Fibroblast of skin of scalp (primary cell): ENCODE results near the gene PCDHB14.
"Not testable (repeated sequence)": the region's sequence is repeated elsewhere in the genome, so short reads cannot be mapped to it uniquely, and the experiment has no call there.

ENCODE experiments used
- DNase-seq: peaks from one replicate; pipeline ENCODE4 v3.0.0-alpha.2; 2013

Gene PCDHB14

DNA sequence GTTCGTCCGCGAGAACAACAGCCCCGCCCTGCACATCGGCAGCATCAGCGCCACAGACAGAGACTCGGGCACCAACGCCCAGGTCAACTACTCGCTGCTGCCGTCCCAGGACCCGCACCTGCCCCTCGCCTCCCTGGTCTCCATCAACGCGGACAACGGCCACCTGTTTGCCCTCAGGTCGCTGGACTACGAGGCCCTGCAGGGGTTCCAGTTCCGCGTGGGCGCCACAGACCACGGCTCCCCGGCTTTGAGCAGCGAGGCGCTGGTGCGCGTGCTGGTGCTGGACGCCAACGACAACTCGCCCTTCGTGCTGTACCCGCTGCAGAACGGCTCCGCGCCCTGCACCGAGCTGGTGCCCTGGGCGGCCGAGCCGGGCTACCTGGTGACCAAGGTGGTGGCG, 12.9 kb upstream of the PCDHB14 start:
- DNase-seq = not testable (repeated sequence)

DNA sequence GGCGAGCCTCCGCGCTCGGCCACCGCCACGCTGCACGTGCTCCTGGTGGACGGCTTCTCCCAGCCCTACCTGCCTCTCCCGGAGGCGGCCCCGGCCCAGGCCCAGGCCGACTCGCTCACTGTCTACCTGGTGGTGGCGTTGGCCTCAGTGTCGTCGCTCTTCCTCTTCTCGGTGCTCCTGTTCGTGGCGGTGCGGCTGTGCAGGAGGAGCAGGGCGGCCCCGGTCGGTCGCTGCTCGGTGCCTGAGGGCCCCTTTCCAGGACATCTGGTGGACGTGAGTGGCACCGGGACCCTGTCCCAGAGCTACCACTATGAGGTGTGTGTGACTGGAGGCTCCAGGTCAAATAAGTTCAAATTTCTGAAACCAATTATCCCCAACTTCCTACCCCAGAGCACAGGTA, 12.3 kb upstream of the PCDHB14 start:
- DNase-seq = not testable (repeated sequence)

DNA sequence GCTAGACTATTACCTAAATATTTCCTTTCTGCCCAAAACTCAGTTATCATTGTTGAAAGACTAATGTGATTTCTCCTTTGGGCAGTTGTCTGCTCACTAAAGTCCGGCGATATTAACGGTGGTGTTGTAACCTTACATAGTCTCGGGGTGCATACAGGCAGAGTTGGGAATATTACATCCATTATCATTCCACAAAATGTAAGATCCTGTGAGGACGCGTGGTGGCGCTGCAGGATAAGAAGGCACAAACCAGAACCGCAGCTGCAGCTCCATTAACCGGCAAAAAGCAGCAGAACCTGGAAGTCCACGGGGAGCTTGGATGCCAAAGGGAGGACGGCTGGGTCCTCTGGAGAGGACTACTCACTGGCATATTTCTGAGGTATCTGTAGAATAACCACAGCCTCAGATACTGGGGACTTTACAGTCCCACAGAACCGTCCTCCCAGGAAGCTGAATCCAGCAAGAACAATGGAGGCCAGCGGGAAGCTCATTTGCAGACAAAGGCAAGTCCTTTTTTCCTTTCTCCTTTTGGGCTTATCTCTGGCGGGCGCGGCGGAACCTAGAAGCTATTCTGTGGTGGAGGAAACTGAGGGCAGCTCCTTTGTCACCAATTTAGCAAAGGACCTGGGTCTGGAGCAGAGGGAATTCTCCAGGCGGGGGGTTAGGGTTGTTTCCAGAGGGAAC, 9.3 kb upstream of the PCDHB14 start, which contains the start of gene PCDHB13:
Gene PCDHB13, plus strand, starts transcription at position 264 of the 684 bp plus-strand sequence. Its CDS starts 205 bp downstream, at position 469.
- DNase-seq = peak; percentile 20

DNA sequence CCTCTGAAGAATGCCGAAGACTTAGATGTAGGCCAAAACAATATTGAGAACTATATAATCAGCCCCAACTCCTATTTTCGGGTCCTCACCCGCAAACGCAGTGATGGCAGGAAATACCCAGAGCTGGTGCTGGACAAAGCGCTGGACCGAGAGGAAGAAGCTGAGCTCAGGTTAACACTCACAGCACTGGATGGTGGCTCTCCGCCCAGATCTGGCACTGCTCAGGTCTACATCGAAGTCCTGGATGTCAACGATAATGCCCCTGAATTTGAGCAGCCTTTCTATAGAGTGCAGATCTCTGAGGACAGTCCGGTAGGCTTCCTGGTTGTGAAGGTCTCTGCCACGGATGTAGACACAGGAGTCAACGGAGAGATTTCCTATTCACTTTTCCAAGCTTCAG, 8.6 kb upstream of the PCDHB14 start:
- DNase-seq = not testable (repeated sequence)

DNA sequence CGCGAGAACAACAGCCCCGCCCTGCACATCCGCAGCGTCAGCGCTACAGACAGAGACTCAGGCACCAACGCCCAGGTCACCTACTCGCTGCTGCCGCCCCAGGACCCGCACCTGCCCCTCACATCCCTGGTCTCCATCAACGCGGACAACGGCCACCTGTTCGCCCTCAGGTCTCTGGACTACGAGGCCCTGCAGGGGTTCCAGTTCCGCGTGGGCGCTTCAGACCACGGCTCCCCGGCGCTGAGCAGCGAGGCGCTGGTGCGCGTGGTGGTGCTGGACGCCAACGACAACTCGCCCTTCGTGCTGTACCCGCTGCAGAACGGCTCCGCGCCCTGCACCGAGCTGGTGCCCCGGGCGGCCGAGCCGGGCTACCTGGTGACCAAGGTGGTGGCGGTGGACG, 7.6 kb upstream of the PCDHB14 start:
- DNase-seq = not testable (repeated sequence)

DNA sequence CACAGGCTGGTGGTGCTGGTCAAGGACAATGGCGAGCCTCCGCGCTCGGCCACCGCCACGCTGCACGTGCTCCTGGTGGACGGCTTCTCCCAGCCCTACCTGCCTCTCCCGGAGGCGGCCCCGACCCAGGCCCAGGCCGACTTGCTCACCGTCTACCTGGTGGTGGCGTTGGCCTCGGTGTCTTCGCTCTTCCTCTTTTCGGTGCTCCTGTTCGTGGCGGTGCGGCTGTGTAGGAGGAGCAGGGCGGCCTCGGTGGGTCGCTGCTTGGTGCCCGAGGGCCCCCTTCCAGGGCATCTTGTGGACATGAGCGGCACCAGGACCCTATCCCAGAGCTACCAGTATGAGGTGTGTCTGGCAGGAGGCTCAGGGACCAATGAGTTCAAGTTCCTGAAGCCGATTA, 7.1 kb upstream of the PCDHB14 start:
- DNase-seq = not testable (repeated sequence)

DNA sequence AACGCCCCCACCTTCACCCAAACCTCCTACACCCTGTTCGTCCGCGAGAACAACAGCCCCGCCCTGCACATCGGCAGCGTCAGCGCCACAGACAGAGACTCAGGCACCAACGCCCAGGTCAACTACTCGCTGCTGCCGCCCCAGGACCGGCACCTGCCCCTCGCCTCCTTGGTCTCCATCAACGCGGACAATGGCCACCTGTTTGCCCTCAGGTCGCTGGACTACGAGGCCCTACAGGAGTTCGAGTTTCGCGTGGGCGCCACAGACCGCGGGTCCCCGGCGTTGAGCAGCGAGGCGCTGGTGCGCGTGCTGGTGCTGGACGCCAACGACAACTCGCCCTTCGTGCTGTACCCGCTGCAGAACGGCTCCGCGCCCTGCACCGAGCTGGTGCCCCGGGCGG, 1.7 kb downstream of the PCDHB14 start:
- DNase-seq = not testable (repeated sequence)

DNA sequence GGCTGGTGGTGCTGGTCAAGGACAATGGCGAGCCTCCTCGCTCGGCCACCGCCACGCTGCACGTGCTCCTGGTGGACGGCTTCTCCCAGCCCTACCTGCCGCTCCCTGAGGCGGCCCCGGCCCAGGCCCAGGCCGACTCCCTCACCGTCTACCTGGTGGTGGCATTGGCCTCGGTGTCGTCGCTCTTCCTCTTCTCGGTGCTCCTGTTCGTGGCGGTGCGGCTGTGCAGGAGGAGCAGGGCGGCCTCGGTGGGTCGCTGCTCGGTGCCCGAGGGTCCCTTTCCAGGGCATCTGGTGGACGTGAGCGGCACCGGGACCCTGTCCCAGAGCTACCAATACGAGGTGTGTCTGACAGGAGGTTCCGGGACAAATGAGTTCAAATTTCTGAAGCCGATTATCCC, 2.3 kb downstream of the PCDHB14 start:
- DNase-seq = not testable (repeated sequence)

DNA sequence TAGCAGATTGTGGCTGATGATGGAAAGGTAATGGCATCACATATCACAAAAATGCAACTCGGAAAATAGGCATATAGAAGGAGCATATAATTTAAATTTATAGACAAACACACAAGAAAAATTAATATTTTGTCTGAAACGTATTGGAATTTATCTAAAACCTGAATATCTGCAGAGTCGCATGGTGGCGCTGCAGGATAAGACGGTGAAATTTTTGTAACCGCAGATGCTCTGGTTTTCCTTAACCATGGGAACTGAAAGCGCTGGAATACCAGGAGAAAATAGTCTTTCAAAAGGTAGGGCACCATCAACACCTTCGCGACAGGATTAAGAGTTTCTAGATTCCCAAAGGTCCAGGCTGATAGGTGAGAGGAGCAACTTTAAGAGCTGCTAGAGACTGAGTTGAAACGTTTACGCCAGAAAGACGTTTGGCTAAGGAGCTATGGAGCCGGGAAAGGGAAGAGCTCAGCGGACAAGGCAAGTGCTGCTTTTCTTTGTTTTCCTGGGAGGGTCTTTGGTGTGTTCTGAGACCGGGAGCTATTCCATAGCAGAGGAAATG, 11.0 kb downstream of the PCDHB14 start:
- peak; percentile 7 for DNase-seq

DNA sequence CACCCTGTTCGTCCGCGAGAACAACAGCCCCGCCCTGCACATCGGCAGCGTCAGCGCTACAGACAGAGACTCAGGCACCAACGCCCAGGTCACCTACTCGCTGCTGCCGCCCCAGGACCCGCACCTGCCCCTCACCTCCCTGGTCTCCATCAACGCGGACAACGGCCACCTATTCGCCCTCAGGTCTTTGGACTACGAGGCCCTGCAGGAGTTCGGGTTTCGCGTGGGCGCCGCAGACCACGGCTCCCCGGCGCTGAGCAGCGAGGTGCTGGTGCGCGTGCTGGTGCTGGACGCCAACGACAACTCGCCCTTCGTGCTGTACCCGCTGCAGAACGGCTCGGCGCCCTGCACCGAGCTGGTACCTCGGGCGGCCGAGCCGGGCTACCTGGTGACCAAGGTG, 12.8 kb downstream of the PCDHB14 start:
- DNase-seq = not testable (repeated sequence)

DNA sequence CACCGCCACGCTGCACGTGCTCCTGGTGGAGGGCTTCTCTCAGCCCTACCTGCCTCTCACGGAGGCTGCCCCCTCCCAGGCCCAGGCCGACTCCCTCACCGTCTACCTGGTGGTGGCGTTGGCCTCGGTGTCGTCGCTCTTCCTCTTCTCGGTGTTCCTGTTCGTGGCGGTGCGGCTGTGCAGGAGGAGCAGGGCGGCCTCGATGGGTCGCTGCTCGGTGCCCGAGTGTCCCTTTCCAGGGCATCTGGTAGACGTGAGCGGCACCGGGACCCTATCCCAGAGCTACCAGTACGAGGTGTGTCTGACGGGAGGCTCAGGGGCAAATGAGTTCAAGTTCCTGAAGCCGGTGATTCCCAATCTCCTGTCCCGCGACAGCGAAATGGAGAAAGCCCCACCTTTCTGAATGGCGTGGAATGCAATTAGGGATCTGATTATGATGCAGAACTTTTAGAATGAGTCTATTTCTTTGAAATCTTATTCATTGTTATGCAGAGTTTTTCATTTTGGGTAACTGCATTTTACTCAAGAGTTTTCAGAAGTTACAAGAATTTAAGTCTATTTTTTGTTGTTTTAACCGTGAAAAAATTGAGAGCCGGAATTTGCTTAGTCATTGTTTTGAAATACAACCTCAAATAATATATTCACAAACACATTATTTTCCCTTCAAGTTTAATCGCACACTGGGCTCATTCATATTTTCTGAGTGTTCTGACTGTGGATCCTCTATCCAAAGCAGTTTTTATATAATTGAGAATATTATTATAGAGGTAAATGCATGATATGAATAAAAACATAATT, 13.6 kb downstream of the PCDHB14 start:
- DNase-seq = no peak

DNA sequence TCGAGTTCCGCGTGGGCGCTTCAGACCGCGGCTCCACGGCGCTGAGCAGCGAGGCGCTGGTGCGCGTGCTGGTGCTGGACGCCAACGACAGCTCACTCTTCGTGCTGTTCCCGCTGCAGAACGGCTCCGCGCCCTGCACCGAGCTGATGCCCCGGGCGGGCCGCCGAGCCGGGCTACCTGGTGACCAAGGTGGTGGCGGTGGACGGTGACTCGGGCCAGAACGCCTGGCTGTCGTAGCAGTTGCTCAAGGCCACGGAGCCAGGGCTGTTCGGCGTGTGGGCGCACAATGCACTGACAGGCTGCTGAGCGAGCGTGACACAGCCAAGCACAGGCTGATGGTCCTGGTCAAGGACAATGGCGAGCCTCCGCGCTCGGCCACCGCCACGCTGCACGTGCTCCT, 18.4 kb downstream of the PCDHB14 start:
- no peak for DNase-seq

DNA sequence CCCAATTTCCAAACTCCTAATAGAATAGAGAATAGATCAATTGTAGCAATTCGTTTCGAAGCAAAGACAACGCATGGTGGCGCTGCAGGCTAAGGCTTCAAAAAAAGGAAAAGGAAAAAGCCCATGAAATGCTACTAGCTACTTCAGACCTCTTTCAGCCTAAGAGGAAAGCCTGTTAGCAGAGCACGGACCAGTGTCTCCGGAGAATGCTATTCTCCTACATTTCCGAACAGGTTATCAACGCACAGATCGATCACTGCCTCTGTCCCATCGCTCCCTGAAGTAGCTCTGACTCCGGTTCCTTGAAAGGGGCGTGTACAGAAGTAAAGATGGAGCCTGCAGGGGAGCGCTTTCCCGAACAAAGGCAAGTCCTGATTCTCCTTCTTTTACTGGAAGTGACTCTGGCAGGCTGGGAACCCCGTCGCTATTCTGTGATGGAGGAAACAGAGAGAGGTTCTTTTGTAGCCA, 22.1 kb downstream of the PCDHB14 start, which contains the start of gene PCDHB15:
Gene PCDHB15, plus strand, starts transcription at position 146 of the 468 bp plus-strand sequence. Its CDS starts 184 bp downstream, at position 330.
- no peak for DNase-seq

DNA sequence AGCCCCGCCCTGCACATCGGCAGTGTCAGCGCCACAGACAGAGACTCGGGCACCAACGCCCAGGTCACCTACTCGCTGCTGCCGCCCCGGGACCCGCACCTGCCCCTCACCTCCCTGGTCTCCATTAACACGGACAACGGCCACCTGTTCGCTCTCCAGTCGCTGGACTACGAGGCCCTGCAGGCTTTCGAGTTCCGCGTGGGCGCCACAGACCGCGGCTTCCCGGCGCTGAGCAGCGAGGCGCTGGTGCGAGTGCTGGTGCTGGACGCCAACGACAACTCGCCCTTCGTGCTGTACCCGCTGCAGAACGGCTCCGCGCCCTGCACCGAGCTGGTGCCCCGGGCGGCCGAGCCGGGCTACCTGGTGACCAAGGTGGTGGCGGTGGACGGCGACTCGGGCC, 23.8 kb downstream of the PCDHB14 start:
- not testable (repeated sequence) for DNase-seq

DNA sequence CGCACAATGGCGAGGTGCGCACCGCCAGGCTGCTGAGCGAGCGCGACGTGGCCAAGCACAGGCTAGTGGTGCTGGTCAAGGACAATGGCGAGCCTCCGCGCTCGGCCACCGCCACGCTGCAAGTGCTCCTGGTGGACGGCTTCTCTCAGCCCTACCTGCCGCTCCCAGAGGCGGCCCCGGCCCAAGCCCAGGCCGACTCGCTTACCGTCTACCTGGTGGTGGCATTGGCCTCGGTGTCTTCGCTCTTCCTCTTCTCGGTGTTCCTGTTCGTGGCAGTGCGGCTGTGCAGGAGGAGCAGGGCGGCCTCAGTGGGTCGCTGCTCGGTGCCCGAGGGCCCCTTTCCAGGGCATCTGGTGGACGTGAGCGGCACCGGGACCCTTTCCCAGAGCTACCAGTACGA, 24.3 kb downstream of the PCDHB14 start:
- DNase-seq = not testable (repeated sequence)

DNA sequence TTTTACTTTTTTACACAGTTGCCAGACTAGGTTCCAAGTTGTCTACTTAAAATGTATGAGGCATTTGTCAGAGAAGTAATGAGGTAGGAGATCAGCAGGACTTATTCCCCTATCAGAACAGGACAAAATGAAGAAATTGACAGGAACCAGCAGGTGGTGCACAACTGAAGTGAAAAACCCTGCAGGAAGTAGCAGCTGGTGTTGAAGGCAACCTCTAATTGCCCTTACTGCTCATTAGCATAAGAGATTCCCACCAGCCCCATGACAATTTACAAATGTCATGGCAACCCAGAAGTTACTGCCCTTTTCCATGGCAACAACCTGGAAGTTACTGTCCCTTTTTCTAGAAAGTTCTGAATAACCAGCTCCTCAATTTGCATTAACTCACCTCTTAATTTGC, 27.4 kb downstream of the PCDHB14 start:
- no peak for DNase-seq

DNA sequence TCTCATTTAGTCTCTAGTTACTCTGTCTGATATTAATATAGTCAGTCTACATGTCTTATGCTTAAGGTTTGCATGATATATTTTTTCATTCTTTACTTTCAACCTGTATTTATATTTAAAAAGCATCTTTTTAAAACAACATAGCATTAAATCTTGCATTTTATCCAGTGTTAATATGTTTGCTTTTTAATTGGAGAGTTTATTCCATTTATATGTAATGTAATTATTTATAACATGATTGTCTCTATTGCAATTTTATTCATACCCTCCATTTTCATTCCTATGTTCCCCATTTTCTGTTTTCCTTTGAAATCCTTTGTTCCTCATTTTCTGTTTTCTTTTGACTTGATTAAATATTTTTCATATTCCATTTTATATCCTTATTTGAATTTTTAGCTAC, 35.3 kb downstream of the PCDHB14 start:
- no peak for DNase-seq

DNA sequence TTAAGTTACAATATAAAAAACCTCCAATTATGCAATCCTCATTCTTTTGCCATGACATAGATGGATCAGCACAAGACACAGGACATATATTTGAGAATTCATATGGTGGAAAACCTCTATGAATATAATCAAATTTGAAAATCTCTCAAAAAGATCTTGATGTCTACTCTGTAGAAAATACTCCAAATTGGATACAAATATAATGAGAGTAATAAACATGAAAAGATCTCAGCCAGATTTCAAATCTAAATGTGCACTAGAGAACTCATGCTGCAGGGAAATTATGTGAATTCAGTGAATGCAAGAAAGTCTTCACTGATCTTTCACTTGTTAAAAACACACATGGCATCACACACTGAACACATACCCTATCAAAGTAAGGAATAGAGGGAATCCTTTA, 35.8 kb downstream of the PCDHB14 start:
- DNase-seq = no peak

DNA sequence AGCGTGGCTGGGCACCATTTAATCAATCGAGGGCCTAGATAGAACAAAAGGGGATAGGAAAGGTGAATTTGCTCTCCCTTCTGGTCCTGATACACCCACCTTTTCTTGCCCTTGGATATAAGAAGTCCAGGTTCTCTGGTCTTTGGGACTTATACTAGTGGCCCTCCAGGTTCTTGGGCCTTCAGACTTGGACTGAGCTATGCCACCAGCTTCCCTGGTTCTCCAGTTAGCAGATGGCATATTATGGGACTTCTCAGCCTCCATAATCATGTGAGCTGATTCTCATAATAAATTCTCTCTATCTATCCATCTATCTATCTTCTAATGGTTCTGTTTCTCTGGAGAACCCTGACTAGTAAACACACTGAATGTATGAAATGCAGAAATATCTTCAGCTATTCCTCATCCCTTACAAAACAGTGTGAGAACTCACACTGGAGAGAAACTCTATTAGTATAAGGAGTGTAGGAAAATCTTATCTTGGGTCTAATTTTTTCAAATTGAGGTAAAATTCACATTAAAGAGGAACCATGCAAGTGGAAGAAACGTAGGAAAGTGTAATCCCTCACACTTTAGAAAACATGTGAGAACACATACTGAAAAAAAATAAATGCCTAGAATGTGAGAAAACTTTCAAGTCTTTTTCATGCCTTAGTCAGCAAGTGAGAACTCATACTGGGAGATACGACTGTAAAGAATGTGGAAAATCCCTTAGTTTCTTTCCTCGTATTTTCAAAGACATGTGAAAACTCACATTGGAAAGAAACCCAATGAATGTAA, 37.5 kb downstream of the PCDHB14 start:
- DNase-seq = no peak

DNA sequence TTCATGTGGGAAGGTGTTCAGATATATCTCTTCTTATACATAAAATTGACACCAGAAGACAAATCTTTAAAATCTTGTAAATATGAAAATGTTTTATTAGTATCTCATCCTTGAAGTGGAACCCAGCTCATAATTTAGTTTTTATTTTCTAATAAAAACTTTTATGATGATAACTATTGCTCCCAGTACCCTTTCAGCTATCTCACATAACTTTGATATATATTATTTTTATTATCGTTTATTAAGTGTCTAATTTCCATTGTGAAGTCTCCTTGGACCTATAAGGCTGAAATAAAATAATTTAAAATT, 38.0 kb downstream of the PCDHB14 start:
- DNase-seq = no peak

DNA sequence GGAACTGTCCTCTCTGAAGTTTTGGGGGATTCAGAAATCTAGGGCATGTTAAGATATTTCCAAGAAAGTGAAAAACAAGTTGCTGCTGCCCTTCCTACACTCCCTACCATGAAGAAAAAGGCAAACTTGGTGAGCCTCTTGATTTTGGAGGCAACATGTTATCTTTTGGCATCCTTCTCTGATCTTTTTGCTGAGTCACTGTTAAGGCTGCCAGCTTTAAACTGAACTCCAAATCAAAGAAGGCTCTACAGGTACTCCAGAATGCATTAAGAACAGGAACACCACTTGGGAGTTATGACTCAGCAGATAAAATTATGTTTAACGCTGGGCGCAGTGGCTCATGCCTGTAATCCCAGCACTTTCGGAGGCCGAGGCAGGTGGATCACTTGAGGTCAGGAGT, 46.1 kb downstream of the PCDHB14 start:
- no peak for DNase-seq

DNA sequence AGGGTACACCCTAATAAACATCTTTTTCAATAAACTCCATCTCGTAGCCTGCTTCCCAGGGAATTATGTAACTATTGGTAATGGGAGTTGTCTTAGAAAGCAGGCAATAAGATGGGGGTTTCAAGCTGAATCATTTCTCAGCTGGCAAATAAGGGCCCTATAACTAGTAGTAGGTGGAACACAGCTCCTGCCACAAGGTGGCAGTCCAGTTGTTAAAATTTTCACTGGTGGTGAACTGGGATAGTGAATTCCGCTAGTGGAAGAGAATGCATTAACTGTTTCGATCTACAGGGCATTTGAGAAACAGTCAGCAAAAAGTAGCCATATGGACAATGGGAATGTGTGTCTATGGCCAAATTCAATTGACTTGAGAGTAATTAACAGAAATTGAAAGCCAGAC, 49.8 kb downstream of the PCDHB14 start:
- no peak for DNase-seq
